NCI-H526 (cell line): ENCODE results near the gene FUT7.
A peak's percentile ranks its signal among the peaks of the same experiment; 100 is the strongest.

Source experiments
- DNase-seq, 2 experiments: peaks; one replicate each; lab custom pipeline; 2025; lab: John Stamatoyannopoulos, UW

Gene FUT7

GRCh38 chr9:137049544-137050449, 17.9 kb upstream of the FUT7 start:
- peak in 1 of 2 experiments; percentile 81 for DNase-seq

- DNase-seq, result peak in 1 of 2 experiments; percentile 75
Measured at GRCh38 chr9:137048655-137049543, 17.0 kb upstream of the FUT7 start.

GRCh38 chr9:137046088-137046787, 14.3 kb upstream of the FUT7 start, which contains the start of gene NPDC1:
TSS of gene NPDC1 (minus strand) at chr9:137046177. CDS start at chr9:137045989, 188 bp downstream.
- peak; percentile 24 to 79 for DNase-seq

- DNase-seq, result peak in 1 of 2 experiments; percentile 41
Measured at GRCh38 chr9:137045294-137046087, 13.6 kb upstream of the FUT7 start.

DNA sequence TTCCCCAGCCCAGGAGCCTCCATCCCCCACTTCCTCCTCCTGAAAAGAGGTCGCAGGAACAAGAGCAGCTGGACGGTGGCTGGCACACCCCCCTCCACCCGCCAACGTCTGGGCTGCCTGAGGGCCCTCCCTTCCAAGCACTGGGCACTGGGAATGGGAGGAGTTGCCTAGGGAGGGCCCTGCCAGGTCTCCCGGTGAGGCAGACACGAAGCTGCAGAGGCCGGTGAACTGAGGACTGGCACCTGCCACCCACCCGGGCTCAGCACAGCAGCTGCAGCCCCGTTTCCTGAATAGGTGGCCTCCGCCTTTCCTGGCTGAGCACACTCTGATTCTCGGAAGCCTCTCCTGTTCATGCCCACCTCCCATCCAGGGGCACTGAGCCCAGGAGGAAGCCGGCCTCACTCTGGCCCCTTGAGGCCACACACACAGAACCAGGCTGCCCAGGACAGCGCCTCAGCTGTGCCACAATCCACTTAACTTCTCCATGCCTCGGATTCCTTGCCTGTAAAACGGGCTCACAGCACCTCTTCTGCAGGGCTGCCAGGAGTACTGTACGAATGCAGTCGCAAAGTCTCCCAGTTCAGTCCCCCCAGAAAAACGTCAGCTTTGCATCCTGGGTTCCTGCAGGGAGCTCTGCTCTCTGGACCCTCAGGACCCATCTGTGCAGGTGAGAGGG, 12.8 kb upstream of the FUT7 start:
- peak; percentile 17 to 56 for DNase-seq

DNA sequence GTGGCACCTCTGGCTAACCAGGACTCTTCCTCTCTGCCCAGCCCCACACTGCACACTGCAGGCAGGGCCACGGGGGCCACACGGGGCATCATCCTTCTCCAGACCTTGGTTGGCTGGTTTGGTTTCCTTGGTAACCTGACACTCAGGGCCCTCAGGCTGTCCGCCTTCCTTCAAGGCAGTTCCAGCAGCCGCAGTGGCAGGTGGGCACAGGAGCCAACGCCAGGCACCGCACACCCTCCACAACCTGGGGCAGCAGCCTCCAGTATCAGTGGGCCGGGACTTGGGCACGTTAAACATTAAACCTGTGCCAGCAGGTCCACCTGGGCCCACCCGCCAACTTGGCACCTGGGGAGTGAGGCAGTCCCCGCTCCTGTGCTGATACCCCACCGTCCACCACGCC, 12.1 kb upstream of the FUT7 start:
- DNase-seq, result no peak

GRCh38 chr9:137042751-137043727, 11.2 kb upstream of the FUT7 start:
- DNase-seq, result no peak

GRCh38 chr9:137041124-137041523, 9.2 kb upstream of the FUT7 start:
- DNase-seq, result no peak

GRCh38 chr9:137040568-137040967, 8.7 kb upstream of the FUT7 start:
- DNase-seq, result no peak

GRCh38 chr9:137039611-137040366, 7.9 kb upstream of the FUT7 start:
- DNase-seq, result no peak

DNA sequence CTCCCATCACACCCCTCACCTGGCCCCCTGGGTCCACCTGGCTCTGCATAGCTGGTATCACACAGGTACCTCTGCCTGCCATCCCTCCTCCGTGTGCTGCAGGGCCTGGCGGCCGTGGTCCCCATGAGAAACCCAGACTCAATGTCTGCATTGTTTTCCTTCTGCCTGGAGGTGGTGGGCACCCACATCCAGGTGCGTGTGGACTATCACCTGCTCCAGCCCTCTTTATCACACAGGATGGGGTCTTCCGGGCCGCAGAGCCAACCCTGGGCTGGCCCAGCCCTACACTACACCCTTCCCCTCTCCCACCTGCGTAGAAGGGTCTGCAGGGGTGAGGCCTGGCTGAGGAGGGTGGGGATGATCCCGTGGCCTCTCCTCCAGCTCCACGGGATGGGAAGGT, 7.0 kb upstream of the FUT7 start:
- no peak for DNase-seq

- no peak for DNase-seq
Measured at GRCh38 chr9:137037483-137037882, 5.6 kb upstream of the FUT7 start.

DNA sequence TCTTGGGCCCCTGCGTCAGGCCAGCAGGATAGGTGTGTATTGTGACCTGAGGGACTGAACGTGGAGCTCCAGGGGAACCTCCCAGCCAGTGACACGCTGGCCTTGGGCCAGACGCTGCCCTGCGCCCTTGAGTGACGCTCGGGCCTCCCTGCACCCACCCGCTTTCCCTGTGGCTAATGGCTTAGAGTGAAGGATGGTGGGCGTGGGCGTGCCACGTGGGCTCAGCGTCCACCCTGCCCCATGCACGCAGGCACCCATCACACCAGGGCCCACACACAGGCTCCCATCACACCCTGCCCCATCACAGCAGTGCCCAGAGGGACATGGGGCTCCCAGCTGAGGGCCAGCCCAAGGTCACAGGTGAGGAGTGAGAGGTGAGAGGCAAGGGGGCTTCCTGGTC, 5.1 kb upstream of the FUT7 start:
- no peak for DNase-seq

GRCh38 chr9:137035937-137036336, 4.0 kb upstream of the FUT7 start:
- no peak for DNase-seq

GRCh38 chr9:137035507-137035834, 3.6 kb upstream of the FUT7 start:
- no peak for DNase-seq

- peak; percentile 68 to 83 for DNase-seq
Measured at GRCh38 chr9:137034709-137035506, 3.0 kb upstream of the FUT7 start.

- no peak for DNase-seq
Measured at GRCh38 chr9:137034039-137034708, 2.3 kb upstream of the FUT7 start.
